ENCODE results near the gene TMEM97. TPM values are rescaled to one million over a fixed set of nuclear protein-coding genes. Genes with fewer than 3 reads are reported as not detected.

The TMEM97 gene
- polyA plus RNA-seq, 1 donor, result 31.0 TPM

DNA sequence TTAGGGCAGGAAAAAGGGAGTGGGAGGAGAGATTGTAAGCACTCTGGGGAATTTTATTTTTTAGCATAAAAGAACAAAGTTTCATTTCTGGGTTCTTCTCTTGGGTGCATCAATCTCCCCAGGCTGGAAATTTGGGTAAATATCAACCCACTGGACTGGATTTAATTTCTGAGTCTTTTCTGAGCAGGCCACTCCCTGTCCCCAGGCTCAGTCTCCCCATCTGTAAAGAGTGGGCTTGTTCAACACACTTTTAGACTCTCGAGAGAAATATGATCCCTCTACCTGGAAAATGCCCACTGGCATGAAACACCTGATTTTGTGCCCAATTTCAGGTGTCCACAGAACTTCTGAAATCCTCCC is 51.7 kb downstream of the TMEM97 start:
- Histone ChIP-seq H3K36me3 (ENCODE audit: control insufficient read depth, insufficient read depth, low read length) (no peaks in the 10 kb centered on the region), H3K27me3 (ENCODE audit: control insufficient read depth, insufficient read depth, low read length) (peaks cover 4% of the 10 kb centered on the region), H3K4me3 (ENCODE audit: low read length) (no peak overlapping the region), H3K27ac (ENCODE audit: low read length) (peak overlapping the region; percentile 20), H3K4me1 (ENCODE audit: control insufficient read depth, insufficient read depth, low read length) (peaks cover 38% of the 10 kb centered on the region), H3K9me3 (ENCODE audit: control insufficient read depth, low read depth, low read length) (no peaks in the 10 kb centered on the region)
- no CpG with 5 or more reads among the region's 1 CpG for WGBS (ENCODE audit: insufficient coverage, low lambda C conversion rate)
- DNase-seq, result no peak

- Histone ChIP-seq H3K27ac (ENCODE audit: low read length) (peak within 1 kb of the TSS; percentile 20), H3K27me3 (ENCODE audit: control insufficient read depth, insufficient read depth, low read length) (peaks cover 4% of the 10 kb centered on the region), H3K36me3 (ENCODE audit: control insufficient read depth, insufficient read depth, low read length) (no peaks in the 10 kb centered on the region), H3K9me3 (ENCODE audit: control insufficient read depth, low read depth, low read length) (no peaks in the 10 kb centered on the region), H3K4me1 (ENCODE audit: control insufficient read depth, insufficient read depth, low read length) (peaks cover 38% of the 10 kb centered on the region), H3K4me3 (ENCODE audit: low read length) (peak within 1 kb of the TSS; percentile 40)
- 0% methylated on average over 1 of the region's 80 CpGs for WGBS (ENCODE audit: insufficient coverage, low lambda C conversion rate)
- DNase-seq, result peak; percentile 78
These were observed 52.5 kb downstream of the TMEM97 start, which contains the start of gene SARM1 for GRCh38 chr17:28371245-28372202. Gene SARM1, plus strand, starts transcription at chr17:28371694. Its CDS starts 339 bp downstream, at chr17:28372033.

DNA sequence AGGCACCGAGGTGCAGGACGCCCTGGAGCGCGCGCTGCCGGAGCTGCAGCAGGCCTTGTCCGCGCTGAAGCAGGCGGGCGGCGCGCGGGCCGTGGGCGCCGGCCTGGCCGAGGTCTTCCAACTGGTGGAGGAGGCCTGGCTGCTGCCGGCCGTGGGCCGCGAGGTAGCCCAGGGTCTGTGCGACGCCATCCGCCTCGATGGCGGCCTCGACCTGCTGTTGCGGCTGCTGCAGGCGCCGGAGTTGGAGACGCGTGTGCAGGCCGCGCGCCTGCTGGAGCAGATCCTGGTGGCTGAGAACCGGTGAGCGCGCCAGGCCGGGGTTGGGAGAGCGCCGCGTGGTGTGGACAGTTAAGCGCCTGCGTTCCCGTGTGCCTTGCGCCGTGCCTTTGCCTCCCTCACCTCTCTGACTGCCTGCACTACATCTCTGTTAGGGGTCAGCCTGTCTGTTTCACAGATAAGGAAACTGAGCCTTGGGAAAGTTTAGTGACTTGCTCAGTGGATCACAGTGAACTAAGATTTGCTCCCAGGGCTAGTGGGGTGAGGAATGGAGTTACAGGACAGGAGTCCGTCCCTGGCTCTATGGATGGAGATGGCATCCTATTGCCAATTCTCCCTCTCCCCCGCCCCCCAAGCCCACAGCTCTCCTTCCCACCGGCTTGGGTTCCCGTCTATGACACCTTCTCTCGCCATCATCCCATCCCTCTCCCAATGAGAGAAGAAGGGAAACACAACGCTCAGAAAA is 53.4 kb downstream of the TMEM97 start:
- DNase-seq, result no peak
- Histone ChIP-seq H3K27ac (ENCODE audit: low read length) (no peak overlapping the region), H3K27me3 (ENCODE audit: control insufficient read depth, insufficient read depth, low read length) (peaks cover 4% of the 10 kb centered on the region), H3K9me3 (ENCODE audit: control insufficient read depth, low read depth, low read length) (no peaks in the 10 kb centered on the region), H3K4me3 (ENCODE audit: low read length) (peak overlapping the region; percentile 21), H3K4me1 (ENCODE audit: control insufficient read depth, insufficient read depth, low read length) (peaks cover 38% of the 10 kb centered on the region), H3K36me3 (ENCODE audit: control insufficient read depth, insufficient read depth, low read length) (no peaks in the 10 kb centered on the region)
- WGBS (ENCODE audit: insufficient coverage, low lambda C conversion rate), result no CpG with 5 or more reads among the region's 53 CpGs

- Histone ChIP-seq H3K9me3 (ENCODE audit: control insufficient read depth, low read depth, low read length) (no peaks in the 10 kb centered on the region), H3K27me3 (ENCODE audit: control insufficient read depth, insufficient read depth, low read length) (peaks cover 4% of the 10 kb centered on the region), H3K27ac (ENCODE audit: low read length) (no peak overlapping the region), H3K4me1 (ENCODE audit: control insufficient read depth, insufficient read depth, low read length) (peaks cover 35% of the 10 kb centered on the region), H3K4me3 (ENCODE audit: low read length) (no peak overlapping the region), H3K36me3 (ENCODE audit: control insufficient read depth, insufficient read depth, low read length) (no peaks in the 10 kb centered on the region)
- WGBS (ENCODE audit: insufficient coverage, low lambda C conversion rate), result no CpG with 5 or more reads among the region's 6 CpGs
- DNase-seq, result no peak
These were observed 53.9 kb downstream of the TMEM97 start for GRCh38 chr17:28372945-28373274.

Other genes starting within 250 kb of the TMEM97 start
- gene IFT20, start 16.3 kb downstream of the TMEM97 start, polyA plus RNA-seq, result 46.6 TPM
- 31.8 TPM for gene TNFAIP1, start 16.6 kb downstream of the TMEM97 start, polyA plus RNA-seq
- gene POLDIP2, start 38.3 kb downstream of the TMEM97 start, polyA plus RNA-seq, result 68.2 TPM
- not detected for gene SEBOX, start 46.0 kb downstream of the TMEM97 start, polyA plus RNA-seq
- 12.2 TPM for gene VTN, start 51.1 kb downstream of the TMEM97 start, polyA plus RNA-seq
- gene SARM1, start 52.5 kb downstream of the TMEM97 start, polyA plus RNA-seq, result 17.0 TPM
- gene SLC46A1, start 87.0 kb downstream of the TMEM97 start, polyA plus RNA-seq, result 13.7 TPM
- 10.7 TPM for gene SLC13A2, start 154.4 kb downstream of the TMEM97 start, polyA plus RNA-seq
- gene FOXN1, start 187.1 kb downstream of the TMEM97 start, polyA plus RNA-seq, result 0.04 TPM
- gene UNC119, start 233.4 kb downstream of the TMEM97 start, polyA plus RNA-seq, result 48.9 TPM

Measured in large intestine (tissue), 3 donors.